ENCODE measurements around the gene SSX2IP.

GRCh38 chr1:84620720-84621313, 69.4 kb downstream of the SSX2IP start:
- TF ChIP-seq CTCF (IDR thresholded peaks at IDR 0.05; ENCODE audit: low read depth, low read length, missing input control) (peak; percentile 67), REST (IDR thresholded peaks at IDR 0.05) (no peak)

Data from liver (tissue), 2 donors.